Measurements from ENCODE around the gene CHD5.

- TF ChIP-seq POLR2A (IDR thresholded peaks at IDR 0.05): no peak
- TF ChIP-seq, protein P1, sequence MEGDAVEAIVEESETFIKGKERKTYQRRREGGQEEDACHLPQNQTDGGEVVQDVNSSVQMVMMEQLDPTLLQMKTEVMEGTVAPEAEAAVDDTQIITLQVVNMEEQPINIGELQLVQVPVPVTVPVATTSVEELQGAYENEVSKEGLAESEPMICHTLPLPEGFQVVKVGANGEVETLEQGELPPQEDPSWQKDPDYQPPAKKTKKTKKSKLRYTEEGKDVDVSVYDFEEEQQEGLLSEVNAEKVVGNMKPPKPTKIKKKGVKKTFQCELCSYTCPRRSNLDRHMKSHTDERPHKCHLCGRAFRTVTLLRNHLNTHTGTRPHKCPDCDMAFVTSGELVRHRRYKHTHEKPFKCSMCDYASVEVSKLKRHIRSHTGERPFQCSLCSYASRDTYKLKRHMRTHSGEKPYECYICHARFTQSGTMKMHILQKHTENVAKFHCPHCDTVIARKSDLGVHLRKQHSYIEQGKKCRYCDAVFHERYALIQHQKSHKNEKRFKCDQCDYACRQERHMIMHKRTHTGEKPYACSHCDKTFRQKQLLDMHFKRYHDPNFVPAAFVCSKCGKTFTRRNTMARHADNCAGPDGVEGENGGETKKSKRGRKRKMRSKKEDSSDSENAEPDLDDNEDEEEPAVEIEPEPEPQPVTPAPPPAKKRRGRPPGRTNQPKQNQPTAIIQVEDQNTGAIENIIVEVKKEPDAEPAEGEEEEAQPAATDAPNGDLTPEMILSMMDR (IDR thresholded peaks at IDR 0.05): no peak
Measured at GRCh38 chr1:6127587-6128163, 52.4 kb downstream of the CHD5 start.
